HG02623 (cell line): ENCODE results near the gene AKR1A1.
"Not testable (repeated sequence)": the region's sequence is repeated elsewhere in the genome, so short reads cannot be mapped to it uniquely, and the experiment has no call there.

Experiments used
- ATAC-seq: cut with Tn5 transposase; IDR thresholded peaks from one replicate; pipeline ENCODE4 v1.9.1; 2021; ENCODE audit warnings: moderate library complexity; ENCODE audit not compliant: unreplicated experiment

Gene AKR1A1

DNA sequence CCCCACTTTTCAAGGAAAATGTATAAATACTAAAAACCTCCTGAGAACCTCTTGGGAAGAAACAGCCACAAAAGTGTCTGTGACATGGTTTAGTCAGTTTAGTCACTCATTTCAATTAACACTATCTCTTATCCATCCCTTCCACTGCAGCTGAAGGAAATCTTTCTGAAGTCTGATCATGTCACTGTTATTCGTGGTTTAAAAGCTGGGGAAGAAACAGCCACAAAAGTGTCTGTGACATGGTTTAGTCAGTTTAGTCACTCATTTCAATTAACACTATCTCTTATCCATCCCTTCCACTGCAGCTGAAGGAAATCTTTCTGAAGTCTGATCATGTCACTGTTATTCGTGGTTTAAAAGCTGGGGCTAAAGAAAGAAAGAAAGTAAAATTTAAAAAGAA is 27.1 kb upstream of the AKR1A1 start:
- not testable (repeated sequence) for ATAC-seq

DNA sequence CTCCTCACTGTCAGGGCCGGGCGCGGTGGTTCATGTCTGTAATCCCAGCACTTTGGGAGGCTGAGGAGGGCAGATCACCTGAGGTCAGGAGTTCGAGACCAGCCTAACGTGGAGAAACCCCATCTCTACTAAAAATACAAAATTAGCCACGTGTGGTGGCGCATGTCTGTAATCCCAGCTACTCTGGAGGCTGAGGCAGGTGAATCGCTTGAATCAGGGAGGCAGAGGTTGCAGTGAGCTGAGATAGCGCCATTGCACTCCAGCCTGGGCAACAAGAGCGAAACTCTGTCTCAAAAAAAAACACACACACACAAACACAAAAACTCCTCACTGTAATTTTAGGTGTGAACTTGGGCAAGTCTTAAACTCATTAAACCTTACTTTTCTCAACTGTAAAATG is 26.7 kb upstream of the AKR1A1 start:
- ATAC-seq = not testable (repeated sequence)

DNA sequence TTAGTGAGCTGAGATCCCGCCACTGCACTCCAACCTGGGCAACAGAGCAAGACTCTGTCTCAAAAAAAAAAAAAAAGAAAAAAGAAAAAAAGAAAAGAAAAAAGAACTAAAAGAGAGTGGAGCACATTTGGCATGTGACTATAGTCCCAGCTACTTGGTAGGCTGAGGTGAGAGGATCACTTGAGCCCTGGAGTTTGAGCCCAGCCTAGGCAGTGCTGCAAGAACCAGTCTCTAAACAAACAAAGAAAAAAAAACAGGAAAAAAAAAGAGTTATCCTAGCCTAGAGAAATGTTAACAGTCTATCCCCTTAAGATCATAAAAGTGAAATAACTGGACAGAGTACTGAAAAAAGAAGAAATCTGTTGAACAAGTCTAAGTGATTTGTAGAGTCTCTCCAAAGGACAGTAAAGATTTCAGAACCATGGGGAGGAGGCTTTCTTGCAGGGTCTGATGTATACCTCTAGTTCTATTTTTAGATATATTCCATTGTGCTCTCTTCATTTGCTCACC is 24.4 kb upstream of the AKR1A1 start:
- no peak for ATAC-seq

- ATAC-seq = no peak
Observed at GRCh38 chr1:45530632-45531135, 19.9 kb upstream of the AKR1A1 start.

GRCh38 chr1:45531873-45532272 is 18.8 kb upstream of the AKR1A1 start:
- ATAC-seq = no peak

DNA sequence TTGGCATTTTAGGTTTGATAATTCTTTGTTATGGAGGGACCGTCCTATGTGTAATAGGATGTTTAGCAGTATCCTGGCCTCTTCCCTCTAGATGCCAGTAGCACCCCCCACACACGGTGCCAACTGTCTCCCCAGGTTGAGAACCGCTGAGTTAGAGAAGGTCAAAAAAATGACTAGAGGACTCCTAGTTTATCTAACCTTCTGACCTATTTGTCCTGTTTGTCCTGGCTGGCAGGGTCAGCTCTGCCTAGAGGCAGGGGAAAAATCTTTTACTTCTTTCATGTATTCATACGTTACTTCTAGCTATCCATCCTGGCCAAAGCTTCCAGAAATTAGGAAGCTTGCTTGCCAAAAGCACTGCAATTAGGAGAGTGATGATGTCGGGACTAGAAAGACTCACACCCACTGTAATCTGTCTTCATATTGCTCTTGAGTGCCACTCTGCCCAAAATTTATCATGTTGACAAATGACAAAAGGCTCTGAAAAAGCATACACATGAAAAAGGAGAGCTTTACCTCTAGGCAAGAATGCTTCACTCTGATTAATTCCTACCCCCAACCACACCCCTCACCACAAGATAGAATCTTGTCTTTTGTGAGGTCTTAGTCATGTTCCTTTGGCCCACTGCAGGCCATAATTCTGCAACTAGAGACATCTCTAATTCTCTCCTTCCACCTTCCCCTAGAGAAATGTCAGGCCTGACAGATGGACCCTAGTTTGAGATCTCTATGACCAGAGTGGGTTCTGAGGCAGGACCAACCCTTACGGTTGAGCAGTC is 14.4 kb upstream of the AKR1A1 start:
- no peak for ATAC-seq

DNA sequence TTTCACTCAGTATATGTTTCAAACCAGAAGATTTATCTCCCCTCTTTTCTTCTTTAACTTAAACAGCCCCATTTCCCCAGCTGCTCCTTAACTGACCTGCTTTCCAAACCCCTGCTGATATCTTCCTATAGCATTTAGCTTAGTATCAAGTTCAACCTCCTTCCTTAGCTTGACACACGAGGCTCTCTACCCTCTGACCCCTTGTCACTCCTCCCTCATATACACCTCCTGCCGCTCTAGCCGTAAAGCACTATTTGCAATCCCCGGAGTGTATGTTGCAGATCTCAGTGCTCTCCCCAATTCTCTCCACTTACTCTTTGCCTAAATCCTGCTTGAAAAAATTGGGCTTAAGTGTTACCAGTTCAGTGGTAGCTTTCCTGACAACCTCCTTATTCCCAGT is 13.7 kb upstream of the AKR1A1 start:
- ATAC-seq = no peak

DNA sequence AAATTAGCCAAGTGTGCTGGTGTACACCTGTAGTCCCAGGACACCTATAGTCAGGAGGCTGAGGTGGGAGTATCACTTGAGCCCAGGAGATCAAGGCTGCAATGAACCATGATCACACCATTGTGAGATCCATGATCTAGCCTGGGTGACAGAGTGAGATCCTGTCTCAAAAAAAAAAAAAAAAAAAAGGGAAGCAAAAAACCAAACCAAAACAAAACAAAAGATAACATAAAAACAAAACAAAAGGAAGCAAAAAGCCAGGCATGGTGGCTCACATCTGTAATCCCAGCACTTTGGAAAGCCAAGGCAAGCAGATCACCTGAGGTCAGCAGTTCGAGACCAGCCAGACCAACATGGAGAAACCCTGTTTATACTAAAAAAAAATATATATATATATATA is 9.4 kb upstream of the AKR1A1 start:
- ATAC-seq = no peak

DNA sequence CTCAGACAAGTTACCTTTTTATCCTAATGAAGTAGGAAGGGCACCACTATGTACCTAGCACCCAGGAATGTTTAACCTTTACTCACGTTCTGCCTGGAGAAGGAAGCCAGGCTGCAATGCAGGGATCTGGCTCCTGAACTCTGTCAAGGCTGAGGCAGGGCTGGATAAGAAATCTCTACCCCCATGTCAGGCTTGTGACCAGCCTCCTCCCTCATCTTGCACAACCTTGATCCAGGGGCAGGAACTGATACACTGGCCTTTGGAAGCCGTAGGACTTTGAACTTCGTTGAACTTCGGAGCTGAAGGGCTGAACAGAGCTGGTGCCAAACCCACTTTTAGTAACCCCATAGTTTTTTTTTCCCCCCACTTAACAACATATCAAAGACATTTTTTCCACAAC is 8.0 kb upstream of the AKR1A1 start:
- ATAC-seq = no peak

- ATAC-seq = no peak
Observed at GRCh38 chr1:45543581-45544417, 6.8 kb upstream of the AKR1A1 start.

DNA sequence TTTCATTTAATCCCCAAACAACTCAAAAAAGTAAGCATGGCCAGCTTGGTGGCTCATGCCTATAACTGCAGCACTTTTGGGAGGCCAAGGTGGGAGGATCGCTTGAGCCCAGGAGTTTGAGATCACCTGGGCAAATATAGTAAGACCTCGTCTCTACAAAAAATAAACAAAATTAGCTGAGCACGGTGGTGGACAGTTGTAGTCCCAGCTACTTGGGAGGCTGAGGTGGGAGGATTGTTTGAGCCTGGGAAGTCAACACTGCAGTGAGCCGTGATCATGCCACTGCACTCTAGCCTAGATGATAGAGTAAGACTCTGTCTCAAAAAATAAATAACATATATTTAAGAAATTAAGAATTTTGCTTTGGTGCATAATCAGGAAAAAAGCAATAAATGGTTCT is 6.1 kb upstream of the AKR1A1 start:
- ATAC-seq = no peak

GRCh38 chr1:45545019-45545493 is 5.6 kb upstream of the AKR1A1 start:
- ATAC-seq = no peak

GRCh38 chr1:45545553-45546310 is 4.9 kb upstream of the AKR1A1 start:
- no peak for ATAC-seq

DNA sequence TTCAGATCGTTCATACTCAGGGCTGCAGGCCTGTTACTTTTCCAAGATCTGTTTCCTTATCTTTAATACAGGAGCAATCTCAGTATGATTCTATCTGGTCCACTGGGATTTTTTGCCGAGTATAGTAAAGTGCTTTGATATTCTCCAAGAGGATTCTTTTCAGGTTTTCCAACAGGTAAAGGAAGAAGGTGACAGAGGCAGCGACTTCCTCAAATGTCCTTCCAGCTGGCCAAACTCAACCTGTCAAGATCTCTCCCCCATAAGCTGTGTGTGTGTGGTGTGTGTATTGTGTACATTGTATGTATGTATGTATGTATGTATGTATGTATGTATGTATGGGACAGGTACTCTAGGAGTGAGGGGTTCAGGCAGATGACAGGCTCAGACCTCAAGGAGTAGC is 1.1 kb downstream of the AKR1A1 start:
- no peak for ATAC-seq

DNA sequence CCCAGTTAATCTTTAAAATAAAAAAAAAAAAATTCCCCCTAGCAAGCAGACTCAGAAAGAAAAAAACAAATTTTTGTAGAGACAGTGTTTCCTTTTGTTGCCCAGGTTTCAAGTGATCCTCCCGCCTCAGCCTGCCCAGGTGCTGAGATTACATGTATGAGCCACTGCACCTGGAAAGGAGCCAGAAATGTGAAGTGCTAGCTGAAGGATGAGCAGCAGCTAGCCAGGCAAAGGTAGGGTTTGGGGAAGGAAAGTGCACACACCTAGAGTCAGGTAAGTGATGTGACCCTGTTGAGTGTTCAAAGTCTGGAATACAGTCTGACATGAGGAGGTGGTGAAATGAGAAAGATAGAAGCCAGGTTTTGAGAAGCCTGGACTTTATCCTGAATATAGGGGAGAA is 1.7 kb downstream of the AKR1A1 start:
- ATAC-seq = no peak

DNA sequence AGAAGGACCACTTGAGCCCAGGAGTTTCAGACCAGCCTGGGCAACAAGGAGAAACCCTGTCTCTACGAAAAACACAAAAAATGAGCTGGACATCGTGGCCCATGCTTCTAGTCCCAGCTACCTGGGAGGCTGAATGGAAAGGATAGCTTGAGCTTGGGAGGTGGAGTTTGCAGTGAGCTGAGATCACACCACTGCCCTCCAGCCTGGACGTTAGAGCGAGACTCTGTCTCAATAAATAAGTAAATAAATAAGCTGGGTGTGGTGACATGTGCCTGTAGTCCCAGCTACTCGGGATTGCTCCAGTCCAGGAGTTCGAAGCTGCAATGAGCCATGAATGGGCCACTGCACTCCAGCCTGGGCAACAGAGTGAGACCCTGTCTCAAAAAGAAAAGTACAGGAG is 3.6 kb downstream of the AKR1A1 start:
- no peak for ATAC-seq

DNA sequence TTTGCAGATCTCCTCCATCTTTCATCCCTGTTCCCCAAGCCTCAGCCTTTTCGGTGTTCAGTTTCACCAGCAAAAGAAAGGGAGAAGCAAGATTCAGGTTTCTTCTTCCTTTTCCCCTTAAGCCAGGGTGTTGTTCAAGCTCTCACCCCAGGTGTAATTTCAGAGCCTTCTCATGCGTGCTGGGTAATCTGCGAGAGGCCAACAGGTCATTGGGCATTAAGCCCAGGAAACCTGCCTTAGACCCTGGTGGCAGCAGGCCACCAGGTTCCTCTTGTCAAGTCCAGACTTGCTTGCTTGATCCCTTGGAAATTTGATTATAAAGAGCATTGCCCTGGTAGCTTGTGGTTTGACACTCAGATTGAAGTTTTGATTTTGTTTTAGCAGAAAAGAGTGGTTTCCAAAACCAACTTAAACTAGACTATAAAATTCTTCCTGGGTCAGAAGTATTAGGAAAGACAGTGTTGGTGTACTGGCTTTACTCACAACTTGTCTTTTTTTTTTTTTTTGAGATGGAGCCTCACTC is 6.9 kb downstream of the AKR1A1 start:
- ATAC-seq = no peak

DNA sequence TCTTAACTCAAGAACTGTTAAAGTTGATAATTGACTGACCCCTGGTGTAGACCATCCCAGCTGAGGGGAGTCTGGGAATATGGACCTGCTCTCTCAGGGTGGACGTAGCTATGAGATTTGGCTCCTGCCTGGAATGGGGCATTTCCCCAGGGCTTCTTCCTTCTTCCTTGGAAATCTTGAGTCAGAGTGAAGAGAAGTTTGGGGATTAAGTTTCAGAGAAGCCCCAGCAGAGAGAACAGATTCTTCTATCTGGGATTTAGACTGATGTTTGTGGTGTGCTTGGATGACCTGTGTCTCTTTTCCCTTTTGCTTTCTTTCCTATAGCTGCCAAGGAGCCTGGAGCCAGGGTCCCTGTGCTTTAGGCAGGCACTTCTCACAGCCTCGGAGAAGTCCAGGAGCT is 13.2 kb downstream of the AKR1A1 start:
- ATAC-seq = no peak

GRCh38 chr1:45566722-45567121 is 16.1 kb downstream of the AKR1A1 start:
- no peak for ATAC-seq

DNA sequence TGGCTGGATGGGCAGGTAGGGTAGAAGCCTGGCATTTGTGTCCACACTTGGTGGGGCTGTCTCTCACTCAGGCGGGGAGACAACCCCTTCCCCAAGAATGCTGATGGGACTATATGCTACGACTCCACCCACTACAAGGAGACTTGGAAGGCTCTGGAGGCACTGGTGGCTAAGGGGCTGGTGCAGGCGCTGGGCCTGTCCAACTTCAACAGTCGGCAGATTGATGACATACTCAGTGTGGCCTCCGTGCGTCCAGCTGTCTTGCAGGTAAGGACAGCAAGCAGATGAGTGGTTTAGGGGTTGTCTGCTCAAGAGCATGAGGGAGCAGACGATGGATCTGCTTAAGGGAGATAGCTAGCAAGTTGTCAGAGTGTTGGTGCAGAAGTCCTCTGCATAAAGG is 17.3 kb downstream of the AKR1A1 start:
- no peak for ATAC-seq

DNA sequence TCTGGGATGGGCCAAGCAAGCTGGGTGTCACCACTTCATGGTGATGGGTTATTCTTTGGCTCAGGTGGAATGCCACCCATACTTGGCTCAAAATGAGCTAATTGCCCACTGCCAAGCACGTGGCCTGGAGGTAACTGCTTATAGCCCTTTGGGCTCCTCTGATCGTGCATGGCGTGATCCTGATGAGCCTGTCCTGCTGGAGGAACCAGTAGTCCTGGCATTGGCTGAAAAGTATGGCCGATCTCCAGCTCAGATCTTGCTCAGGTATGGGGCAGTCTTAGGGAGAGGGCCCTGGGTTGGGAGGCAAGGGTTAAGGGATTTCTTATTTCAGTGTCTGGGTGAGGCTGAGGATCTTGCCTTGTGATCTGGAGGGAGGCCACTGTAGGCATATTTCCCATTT is 17.8 kb downstream of the AKR1A1 start:
- no peak for ATAC-seq
